Heart left ventricle (tissue), 13 donors: ENCODE data around the gene KRIT1.

Source experiments
- POLR2A ChIP-seq, 2 donors: fragments of 450-650 bp; IDR thresholded peaks; one replicate each; pipeline ENCODE4 v1.6.1; 2017; ENCODE audit warnings: antibody characterized with exemption in 2 of 2, mild to moderate bottlenecking in 2 of 2, moderate library complexity in 2 of 2
- TF ChIP-seq, protein P1 (sequence below), 12 donors: fragments of 200-600 bp; sonication (generic) in 4 of 12; IDR thresholded peaks; one replicate each; pipeline versions ENCODE4 v1.5.0 to v1.8.0; 2018 to 2022; ENCODE audit warnings: antibody characterized with exemption in 12 of 12, mild to moderate bottlenecking in 5 of 12
- donor health status: ischemic (EF 13 %, LVEDD 7.1; RV severe dilation, severe dysfunction).
- donor health status: DM: no; HTN: yes; CAD: no.
- donor health status: DM: no; HTN: no; CAD: no.
- donor health status: ischemic (EF 25% LVEDD 6.9; RV normal size, moderate dysfunction).
- donor health status: ischemic (EF 25% LVEDD 5.7; RV mildly dilated, moderate dysfunction).
- donor health status: ischemic (EF 35%, LVEDD 5.7; RV mildly dilated, moderate dysfunction).
- donor health status: nonischemic (EF 11% LVEDD 7.7; RV severe dilation, severe dysfunction).
- donor health status: DM: yes; HTN: yes; CAD: no.
- donor health status: PGD.
- donor health status: ischemic (EF 29% LVEDD 5.4; RV normal size, mild dysfunction).
- donor health status: nonischemic (EF 23%, LVEDD 6.1; RV moderate dilation, normal function).

GRCh38 chr7:92251181-92251580 is 5.5 kb upstream of the KRIT1 start:
- TF ChIP-seq, protein P1, sequence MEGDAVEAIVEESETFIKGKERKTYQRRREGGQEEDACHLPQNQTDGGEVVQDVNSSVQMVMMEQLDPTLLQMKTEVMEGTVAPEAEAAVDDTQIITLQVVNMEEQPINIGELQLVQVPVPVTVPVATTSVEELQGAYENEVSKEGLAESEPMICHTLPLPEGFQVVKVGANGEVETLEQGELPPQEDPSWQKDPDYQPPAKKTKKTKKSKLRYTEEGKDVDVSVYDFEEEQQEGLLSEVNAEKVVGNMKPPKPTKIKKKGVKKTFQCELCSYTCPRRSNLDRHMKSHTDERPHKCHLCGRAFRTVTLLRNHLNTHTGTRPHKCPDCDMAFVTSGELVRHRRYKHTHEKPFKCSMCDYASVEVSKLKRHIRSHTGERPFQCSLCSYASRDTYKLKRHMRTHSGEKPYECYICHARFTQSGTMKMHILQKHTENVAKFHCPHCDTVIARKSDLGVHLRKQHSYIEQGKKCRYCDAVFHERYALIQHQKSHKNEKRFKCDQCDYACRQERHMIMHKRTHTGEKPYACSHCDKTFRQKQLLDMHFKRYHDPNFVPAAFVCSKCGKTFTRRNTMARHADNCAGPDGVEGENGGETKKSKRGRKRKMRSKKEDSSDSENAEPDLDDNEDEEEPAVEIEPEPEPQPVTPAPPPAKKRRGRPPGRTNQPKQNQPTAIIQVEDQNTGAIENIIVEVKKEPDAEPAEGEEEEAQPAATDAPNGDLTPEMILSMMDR (IDR thresholded peaks at IDR 0.05), result no peak
- no peak for TF ChIP-seq POLR2A (IDR thresholded peaks at IDR 0.05)
